PC-3 (cell line): ENCODE data around the gene DERA. TPM values are rescaled to one million over a fixed set of nuclear protein-coding genes. Genes with fewer than 3 reads are reported as not detected.

Experiments used
- ATAC-seq: fragments of 200-7000 bp; cut with Tn5 transposase; 2 replicates; pipeline ENCODE4 v1.9.1; 2020; ENCODE audit warnings: mild to moderate bottlenecking, moderate library complexity
- BruUV-seq: library from RNA; stranded (reverse); fragments of 400-500 nt; replicated peaks from 2 replicates; lab custom pipeline; 2021; lab: Mats Ljungman, UMichigan
- CTCF ChIA-PET: fragments of 300-600 bp; sonication (Branson Sonifier 250); formaldehyde crosslinking; loops from one replicate; lab custom pipeline; 2022; ENCODE audit warnings: antibody characterized with exemption; lab: Charles Lee
- POLR2A ChIA-PET: fragments of 300-600 bp; sonication (Branson Sonifier 250); formaldehyde crosslinking; loops from one replicate; lab custom pipeline; 2022; ENCODE audit warnings: antibody characterized with exemption; ENCODE audit not compliant: unreplicated experiment; lab: Charles Lee
- DNase-seq: peaks from one replicate; pipeline ENCODE4 v3.0.0-alpha.2; 2015
- H2AFZ ChIP-seq: fragments of 300-600 bp; sonication (generic); 2 replicates; pipeline ENCODE4 v1.6.0; 2016; ENCODE audit warnings: antibody characterized with exemption, low read length
- H3F3A ChIP-seq: fragments of 300-600 bp; sonication (generic); one replicate; pipeline ENCODE4 v1.6.0; 2017; ENCODE audit warnings: antibody characterized with exemption, low read length, control low read depth, mild to moderate bottlenecking; ENCODE audit not compliant: unreplicated experiment
- H3K27ac ChIP-seq: fragments of 300-600 bp; sonication (generic); 2 replicates; pipeline ENCODE4 v1.5.1; 2016; ENCODE audit warnings: mild to moderate bottlenecking, low read length
- H3K27me3 ChIP-seq: fragments of 300-600 bp; sonication (generic); 2 replicates; pipeline ENCODE4 v1.6.1; 2016; ENCODE audit warnings: low read length, mixed read lengths
- H3K36me3 ChIP-seq: fragments of 300-600 bp; sonication (generic); 2 replicates; pipeline ENCODE4 v1.6.1; 2016; ENCODE audit warnings: low read depth, mixed run types, low read length, mixed read lengths
- H3K4me1 ChIP-seq: fragments of 300-600 bp; sonication (generic); 2 replicates; pipeline ENCODE4 v1.5.1; 2016; ENCODE audit warnings: low read length; ENCODE audit not compliant: insufficient read depth
- H3K4me2 ChIP-seq: fragments of 300-600 bp; sonication (generic); 2 replicates; pipeline ENCODE4 v1.6.0; 2016; ENCODE audit warnings: low read length
- H3K4me3 ChIP-seq: fragments of 300-600 bp; sonication (generic); 2 replicates; pipeline ENCODE4 v1.5.1; 2016; ENCODE audit warnings: mild to moderate bottlenecking, low read length, mixed read lengths
- H3K79me2 ChIP-seq: fragments of 300-600 bp; sonication (generic); 2 replicates; pipeline ENCODE4 v1.6.1; 2017; ENCODE audit warnings: low read length, mixed read lengths
- H3K9ac ChIP-seq: fragments of 300-600 bp; sonication (generic); 2 replicates; pipeline ENCODE4 v1.6.0; 2016; ENCODE audit warnings: mild to moderate bottlenecking, low read length
- H3K9me2 ChIP-seq: fragments of 300-600 bp; sonication (generic); replicated peaks from 2 replicates; pipeline ENCODE4 v1.6.1; 2016; ENCODE audit warnings: mixed run types, low read length, mixed read lengths
- H3K9me3 ChIP-seq: fragments of 300-600 bp; sonication (generic); 2 replicates; pipeline ENCODE4 v1.6.1; 2016; ENCODE audit warnings: low read length, mixed read lengths
- H4K20me1 ChIP-seq: fragments of 300-600 bp; sonication (generic); 2 replicates; pipeline ENCODE4 v1.6.1; 2016; ENCODE audit warnings: low read length, mixed read lengths
- CTCF ChIP-seq: fragments of 300-600 bp; sonication (generic); conservative IDR thresholded peaks from 2 replicates; pipeline ENCODE4 v1.5.1; 2017; ENCODE audit warnings: antibody characterized with exemption, low read depth, mild to moderate bottlenecking, low read length
- EZH2 ChIP-seq: fragments of 300-600 bp; sonication (generic); IDR thresholded peaks from one replicate; pipeline ENCODE4 v1.6.1; 2017; ENCODE audit warnings: antibody characterized with exemption, mild to moderate bottlenecking, low read length; ENCODE audit not compliant: unreplicated experiment
- EZH2phosphoT487 ChIP-seq: fragments of 300-600 bp; sonication (generic); IDR thresholded peaks from 2 replicates; pipeline ENCODE4 v1.6.1; 2018; ENCODE audit warnings: mild to moderate bottlenecking, antibody characterized with exemption, low read length, borderline replicate concordance
- intact Hi-C: fragments of 100-400 bp; cut with micrococcal nuclease; formaldehyde crosslinking; loops from 2 replicates; pipeline ENCODE4 v1.9.0; 2023
- total RNA-seq: library from RNA; depleted of rRNA; stranded (reverse); fragments of >200 nt; gene quantifications from 2 replicates; pipeline ENCODE4 v1.2.3, GENCODE V29; 2014

DERA gene
- total RNA-seq, 1 experiment from 2014 or later = 49.4 TPM

DNA sequence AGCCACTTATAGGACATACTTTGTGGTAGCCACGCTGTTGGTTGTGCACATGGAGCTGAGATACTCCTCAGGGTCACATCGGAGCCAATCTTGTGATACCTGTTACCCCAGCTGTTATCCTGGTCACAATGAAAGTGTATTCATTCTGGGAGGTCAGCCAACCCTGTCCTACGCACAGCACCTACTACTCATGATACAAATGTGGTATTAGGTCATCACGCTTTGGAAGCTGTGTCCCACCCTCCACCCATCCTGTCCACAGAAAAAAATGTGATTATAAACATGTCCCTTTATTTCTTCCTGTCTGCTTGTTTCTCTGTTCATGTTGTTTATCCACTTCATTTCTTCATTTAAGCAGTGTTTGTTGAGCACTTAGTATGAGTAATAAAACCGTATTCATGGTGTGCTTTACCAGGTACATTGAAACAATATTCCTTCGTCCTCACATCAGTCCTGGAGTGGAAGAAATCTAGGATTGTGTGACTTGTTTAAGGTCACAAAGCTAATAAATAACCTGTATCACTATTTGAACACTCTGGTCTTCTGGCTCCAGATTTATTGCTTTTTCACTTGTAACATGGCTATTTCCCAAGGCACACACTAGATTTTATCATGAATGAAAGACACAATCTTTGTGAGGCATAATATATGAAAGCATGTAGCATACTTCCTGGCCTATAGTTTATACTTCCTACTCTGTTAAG is 73.1 kb downstream of the DERA start:
- intact Hi-C loops = no loop called here
- ATAC-seq (no peak), DNase-seq (peak; percentile 26)
- peak overlapping the region; percentile 32; the same call in 1 of the 2 replicates for H3K27ac ChIP-seq
- no peak overlapping the region for H2AFZ ChIP-seq
- TF ChIP-seq EZH2 (no peak), EZH2phosphoT487 (no peak), CTCF (no peak)
- H3K36me3 ChIP-seq = no peaks in the 10 kb centered on the region
- H4K20me1 ChIP-seq = no peaks in the 10 kb centered on the region
- POLR2A ChIA-PET = no interaction called here
- no peaks in the 10 kb centered on the region for H3K27me3 ChIP-seq
- H3K9me2 ChIP-seq = no peaks in the 10 kb centered on the region
- no peak overlapping the region for H3K4me2 ChIP-seq
- H3K79me2 ChIP-seq = no peaks in the 10 kb centered on the region
- no peaks in the 10 kb centered on the region for H3F3A ChIP-seq
- H3K9me3 ChIP-seq = no peaks in the 10 kb centered on the region
- no peak overlapping the region for H3K9ac ChIP-seq
- H3K4me3 ChIP-seq = no peak overlapping the region
- peaks cover 14% of the 10 kb centered on the region for H3K4me1 ChIP-seq
- BruUV-seq = no TSS peak
- CTCF ChIA-PET = no interaction called here

DNA sequence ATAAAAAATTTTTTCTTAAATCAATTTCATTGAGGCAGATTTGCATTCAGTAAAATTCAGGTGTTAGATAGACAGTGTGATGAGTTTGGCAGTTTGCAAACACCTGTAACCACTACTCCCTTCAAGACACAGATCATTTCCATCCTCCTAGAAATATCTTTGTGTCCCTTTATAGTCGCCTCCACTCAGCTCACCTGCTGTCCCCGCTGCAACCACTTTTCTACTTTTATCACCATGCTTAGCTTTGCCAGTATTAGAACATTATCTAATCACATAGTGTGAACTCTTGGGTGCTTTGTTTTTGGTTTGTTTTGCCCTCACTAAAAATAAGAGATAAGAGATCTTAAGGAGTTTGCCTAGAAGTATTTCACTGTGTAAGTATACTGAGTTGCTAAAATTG is 73.8 kb downstream of the DERA start:
- no TSS peak for BruUV-seq

More for the DNA sequence above, 73.8 kb downstream of the DERA start:
- ATAC-seq = no peak
- H3K79me2 ChIP-seq = no peaks in the 10 kb centered on the region
- no peak overlapping the region for H3K4me2 ChIP-seq
- no peaks in the 10 kb centered on the region for H3K27me3 ChIP-seq
- H3K4me3 ChIP-seq = no peak overlapping the region
- no peak overlapping the region for H3K27ac ChIP-seq
- no peaks in the 10 kb centered on the region for H3K9me3 ChIP-seq
- H3K9me2 ChIP-seq = no peaks in the 10 kb centered on the region
- no peak for DNase-seq
- peaks cover 7% of the 10 kb centered on the region for H3K4me1 ChIP-seq
- ChIA-PET POLR2A (no interaction called here), CTCF (no interaction called here)
- TF ChIP-seq EZH2phosphoT487 = no peak
- TF ChIP-seq CTCF = no peak
- H2AFZ ChIP-seq = no peak overlapping the region
- H3K36me3 ChIP-seq = no peaks in the 10 kb centered on the region
- intact Hi-C loops = no loop called here
- no peaks in the 10 kb centered on the region for H4K20me1 ChIP-seq
- H3K9ac ChIP-seq = no peak overlapping the region
- no peaks in the 10 kb centered on the region for H3F3A ChIP-seq
